Peyer's patch (tissue), 4 donors: ENCODE results near the gene SLC2A2. TPM values are rescaled to one million over a fixed set of nuclear protein-coding genes. Genes with fewer than 3 reads are reported as not detected.

Source experiments
- DNase-seq, 3 donors: peaks; one replicate each; pipeline ENCODE4 v3.0.0-alpha.2; 2017 to 2019
- H3K27ac ChIP-seq, 4 donors: fragments of 200-600 bp; sonication (generic); one replicate each; pipeline ENCODE4 v1.5.1; 2016 to 2019
- H3K27me3 ChIP-seq, 2 donors: fragments of 200-600 bp; sonication (generic); one replicate each; pipeline ENCODE4 v1.5.1; 2019
- H3K36me3 ChIP-seq, 3 donors: fragments of 200-600 bp; sonication (generic); one replicate each; pipeline ENCODE4 v1.5.1; 2016 to 2019
- H3K4me1 ChIP-seq, 4 donors: fragments of 200-600 bp; sonication (generic); one replicate each; pipeline ENCODE4 v1.5.1; 2016 to 2019
- H3K4me3 ChIP-seq, 4 donors: fragments of 200-600 bp; sonication (generic); 1 replicate in 3 of 4; 2 replicates in 1 of 4; pipeline ENCODE4 v1.5.1; 2016 to 2019; ENCODE audit warnings: mild to moderate bottlenecking in 1 of 4
- H3K9me3 ChIP-seq, 4 donors: fragments of 200-600 bp; sonication (generic); one replicate each; pipeline ENCODE4 v1.5.1; 2016 to 2019; ENCODE audit warnings: mild to moderate bottlenecking in 1 of 4
- POLR2A ChIP-seq, 2 donors: fragments of 450-650 bp; IDR thresholded peaks; one replicate each; pipeline ENCODE4 v1.5.1; 2017; ENCODE audit warnings: antibody characterized with exemption in 2 of 2, mild to moderate bottlenecking in 2 of 2, moderate library complexity in 2 of 2
- total RNA-seq, 4 donors: library from RNA; depleted of rRNA; stranded (reverse); fragments of >200 nt; gene quantifications; one replicate each; pipeline ENCODE4 v1.1.0, GENCODE V29; 2016
- TF ChIP-seq, protein P1 (sequence below), 6 experiments: fragments of 450-650 bp in 4 of 6; fragments of 200-600 bp in 2 of 6; sonication (generic) in 1 of 6; IDR thresholded peaks; one replicate each; pipeline ENCODE4 v1.5.1; 2017 to 2019; ENCODE audit warnings: antibody characterized with exemption in 6 of 6, mild to moderate bottlenecking in 3 of 6, moderate library complexity in 1 of 6

Gene SLC2A2
- total RNA-seq, 4 donors from 2014 or later: 2.5 to 115 (median 92.7) TPM

DNA sequence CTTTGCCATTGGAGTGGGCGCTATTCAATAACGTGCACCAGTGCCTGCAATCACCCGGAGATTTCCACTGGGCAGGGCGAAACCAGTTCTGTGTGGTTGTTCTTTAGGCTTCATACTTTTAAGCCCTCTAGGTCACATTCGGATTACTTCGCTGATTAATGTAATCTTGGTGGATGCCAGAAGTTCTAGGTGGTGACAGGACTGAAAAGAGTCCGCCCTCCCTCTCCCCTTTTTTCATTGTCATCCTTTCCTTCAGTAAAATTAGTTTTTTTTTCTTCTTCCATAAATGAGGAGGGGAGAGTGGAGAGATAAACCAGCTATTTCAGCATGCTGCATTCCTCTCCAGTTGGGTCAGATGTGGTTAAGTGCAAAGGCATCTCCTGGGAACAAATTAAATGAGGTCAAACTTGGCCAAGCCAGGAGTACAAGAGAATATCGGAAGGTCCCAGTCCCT is 2.3 kb upstream of the SLC2A2 start:
- TF ChIP-seq, protein P1, sequence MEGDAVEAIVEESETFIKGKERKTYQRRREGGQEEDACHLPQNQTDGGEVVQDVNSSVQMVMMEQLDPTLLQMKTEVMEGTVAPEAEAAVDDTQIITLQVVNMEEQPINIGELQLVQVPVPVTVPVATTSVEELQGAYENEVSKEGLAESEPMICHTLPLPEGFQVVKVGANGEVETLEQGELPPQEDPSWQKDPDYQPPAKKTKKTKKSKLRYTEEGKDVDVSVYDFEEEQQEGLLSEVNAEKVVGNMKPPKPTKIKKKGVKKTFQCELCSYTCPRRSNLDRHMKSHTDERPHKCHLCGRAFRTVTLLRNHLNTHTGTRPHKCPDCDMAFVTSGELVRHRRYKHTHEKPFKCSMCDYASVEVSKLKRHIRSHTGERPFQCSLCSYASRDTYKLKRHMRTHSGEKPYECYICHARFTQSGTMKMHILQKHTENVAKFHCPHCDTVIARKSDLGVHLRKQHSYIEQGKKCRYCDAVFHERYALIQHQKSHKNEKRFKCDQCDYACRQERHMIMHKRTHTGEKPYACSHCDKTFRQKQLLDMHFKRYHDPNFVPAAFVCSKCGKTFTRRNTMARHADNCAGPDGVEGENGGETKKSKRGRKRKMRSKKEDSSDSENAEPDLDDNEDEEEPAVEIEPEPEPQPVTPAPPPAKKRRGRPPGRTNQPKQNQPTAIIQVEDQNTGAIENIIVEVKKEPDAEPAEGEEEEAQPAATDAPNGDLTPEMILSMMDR (IDR thresholded peaks at IDR 0.05): no peak
- no peak for TF ChIP-seq POLR2A (IDR thresholded peaks at IDR 0.05)
- H3K4me1 ChIP-seq: no peaks in the 10 kb centered on the region
- peak overlapping the region in 2 of 4 donors; percentile 64 to 83 for H3K27ac ChIP-seq
- H3K4me3 ChIP-seq: peak overlapping the region in 2 of 4 donors; percentile 41 to 43
- DNase-seq: no peak
- no peaks in the 10 kb centered on the region for H3K27me3 ChIP-seq
- H3K36me3 ChIP-seq: no peaks in the 10 kb centered on the region
- no peaks in the 10 kb centered on the region for H3K9me3 ChIP-seq

DNA sequence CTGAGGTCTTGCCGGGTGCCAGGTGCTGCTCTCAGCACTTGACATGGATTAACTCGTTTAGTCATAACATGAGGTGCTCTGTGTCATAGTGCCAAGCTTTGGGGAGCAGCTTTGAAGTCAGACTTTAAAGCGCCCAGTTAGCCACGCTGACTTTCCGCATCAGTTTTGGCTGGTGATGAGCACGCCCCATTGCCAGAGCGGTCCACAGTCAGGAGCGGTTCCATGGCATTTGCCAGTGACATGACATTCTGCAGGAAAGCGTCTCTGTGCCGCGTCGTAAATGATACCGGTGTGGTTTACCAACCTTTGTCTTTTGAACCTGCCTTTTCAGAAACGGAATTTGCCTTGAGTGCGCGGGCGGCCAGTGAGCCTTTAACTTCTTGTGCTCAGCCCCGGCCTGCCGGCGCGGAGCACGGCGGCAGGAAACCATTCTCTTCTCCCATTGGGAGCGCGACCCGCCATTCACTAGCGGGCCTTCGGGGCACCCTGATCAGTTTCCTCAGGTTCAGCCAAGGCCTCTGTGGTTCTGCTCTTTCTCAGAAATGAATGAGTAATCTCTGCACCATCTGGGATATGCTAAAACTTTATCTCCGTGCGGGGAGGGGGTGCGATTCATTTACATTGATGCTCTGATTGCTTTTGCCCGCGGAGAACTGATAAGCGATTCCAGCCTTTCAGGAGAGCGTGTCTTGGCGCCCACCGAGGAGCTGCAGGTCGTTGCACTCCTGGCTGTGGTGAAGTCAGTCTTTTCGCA is 1.7 kb upstream of the SLC2A2 start:
- Histone ChIP-seq H3K36me3 (no peaks in the 10 kb centered on the region), H3K27ac (peak overlapping the region in 2 of 4 donors; percentile 64 to 83), H3K9me3 (no peaks in the 10 kb centered on the region), H3K27me3 (no peaks in the 10 kb centered on the region), H3K4me1 (no peaks in the 10 kb centered on the region), H3K4me3 (peak overlapping the region in 2 of 4 donors; percentile 41 to 43)
- TF ChIP-seq, protein P1 (IDR thresholded peaks at IDR 0.05): no peak
- no peak for TF ChIP-seq POLR2A (IDR thresholded peaks at IDR 0.05)
- DNase-seq: peak in 2 of 3 donors; percentile 79 to 80

DNA sequence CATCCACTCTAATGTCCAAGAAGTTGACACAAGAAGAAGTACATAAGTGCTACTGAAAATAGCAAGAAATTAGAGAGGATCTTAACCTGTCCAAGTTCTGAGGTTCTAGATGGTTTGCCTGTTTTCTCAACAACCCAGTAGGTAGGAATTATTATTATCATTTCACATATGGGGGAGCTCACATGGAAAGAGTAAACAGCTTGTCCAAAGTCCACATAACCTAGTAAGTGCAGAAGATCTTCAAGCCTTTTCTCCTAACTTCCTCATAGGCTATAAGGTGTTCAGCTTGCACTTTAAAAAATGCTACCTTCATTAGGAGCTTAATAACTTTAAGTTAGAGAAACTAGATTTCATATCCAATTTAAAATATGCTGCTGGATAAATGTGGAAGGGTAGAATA is 3.0 kb downstream of the SLC2A2 start:
- H3K36me3 ChIP-seq: no peaks in the 10 kb centered on the region
- peak overlapping the region in 2 of 4 donors; percentile 42 to 53 for H3K4me3 ChIP-seq
- no peaks in the 10 kb centered on the region for H3K27me3 ChIP-seq
- no peak for TF ChIP-seq POLR2A (IDR thresholded peaks at IDR 0.05)
- TF ChIP-seq, protein P1 (IDR thresholded peaks at IDR 0.05): no peak
- H3K27ac ChIP-seq: no peak overlapping the region
- DNase-seq: no peak
- H3K4me1 ChIP-seq: no peaks in the 10 kb centered on the region
- no peaks in the 10 kb centered on the region for H3K9me3 ChIP-seq

DNA sequence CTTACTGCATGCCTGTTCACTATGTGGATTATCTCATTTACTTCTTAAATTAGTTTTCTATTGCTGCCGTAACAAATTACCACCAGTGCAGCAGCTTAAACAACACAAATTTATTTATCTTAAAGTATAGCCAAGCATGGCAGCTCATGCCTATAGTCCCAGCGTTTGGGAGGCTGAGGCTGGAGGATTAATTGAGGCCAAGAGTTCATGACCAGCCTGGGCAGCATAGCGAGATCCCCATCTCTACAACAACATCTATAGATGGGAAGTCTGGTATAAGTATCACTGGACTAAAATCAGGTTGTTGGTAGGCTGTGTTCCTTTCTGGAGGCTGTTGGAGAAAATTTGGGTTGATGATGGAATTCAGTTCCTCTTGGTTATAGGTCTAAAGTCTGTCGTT is 5.1 kb downstream of the SLC2A2 start:
- H3K4me3 ChIP-seq: no peak overlapping the region
- DNase-seq: no peak
- no peaks in the 10 kb centered on the region for H3K36me3 ChIP-seq
- no peaks in the 10 kb centered on the region for H3K27me3 ChIP-seq
- H3K27ac ChIP-seq: no peak overlapping the region
- H3K9me3 ChIP-seq: no peaks in the 10 kb centered on the region
- H3K4me1 ChIP-seq: no peaks in the 10 kb centered on the region
- TF ChIP-seq POLR2A (IDR thresholded peaks at IDR 0.05): no peak
- TF ChIP-seq, protein P1 (IDR thresholded peaks at IDR 0.05): no peak

- H3K27ac ChIP-seq: peak overlapping the region in 1 of 4 donors; percentile 38
- H3K27me3 ChIP-seq: no peaks in the 10 kb centered on the region
- H3K4me3 ChIP-seq: no peak overlapping the region
- H3K9me3 ChIP-seq: no peaks in the 10 kb centered on the region
- no peaks in the 10 kb centered on the region for H3K4me1 ChIP-seq
- H3K36me3 ChIP-seq: no peaks in the 10 kb centered on the region
- no peak for DNase-seq
- TF ChIP-seq, protein P1 (IDR thresholded peaks at IDR 0.05): peak in 2 of 6 experiments; percentile 7 to 23
- TF ChIP-seq POLR2A (IDR thresholded peaks at IDR 0.05): no peak
Measured at GRCh38 chr3:171018156-171018935, 8.2 kb downstream of the SLC2A2 start.
